Right lobe of liver (tissue), 4 donors: Measurements from ENCODE around the gene GPRC5B.

Source experiments
- CTCF ChIP-seq, 4 donors: fragments of 200-600 bp in 3 of 4; fragments of 450-650 bp in 1 of 4; IDR thresholded peaks; one replicate each; pipeline versions ENCODE4 v1.5.1 to v1.8.0; 2016 to 2022; ENCODE audit warnings: antibody characterized with exemption in 4 of 4, mild to moderate bottlenecking in 2 of 4
- POLR2A ChIP-seq: fragments of 450-650 bp; IDR thresholded peaks from one replicate; pipeline ENCODE4 v1.6.1; 2017; ENCODE audit warnings: antibody characterized with exemption, mild to moderate bottlenecking
- donor health status: DM: no; HTN: no; CAD: no.
- donor health status: DM: no; HTN: no; CAD: no.
- donor health status: DM: no; HTN: yes; CAD: no.

GRCh38 chr16:19835196-19835595 lies 49.5 kb downstream of the GPRC5B start:
- no peak for TF ChIP-seq CTCF (IDR thresholded peaks at IDR 0.05)
- TF ChIP-seq POLR2A = no peak
